Ovary (tissue), 3 donors: ENCODE measurements around the gene ZNF609.

ENCODE experiments used
- CTCF ChIP-seq, 3 donors: fragments of 450-650 bp in 2 of 3; fragments of 200-600 bp in 1 of 3; IDR thresholded peaks; one replicate each; pipeline versions ENCODE4 v1.5.1 to v1.8.0; 2016 to 2022; ENCODE audit warnings: antibody characterized with exemption in 3 of 3, mild to moderate bottlenecking in 1 of 3
- EP300 ChIP-seq: sonication (generic); formaldehyde crosslinking; IDR thresholded peaks from one replicate; pipeline ENCODE4 v1.6.1; 2017; ENCODE audit warnings: antibody characterized with exemption
- POLR2A ChIP-seq: fragments of 450-650 bp; IDR thresholded peaks from one replicate; pipeline ENCODE4 v1.6.1; 2017; ENCODE audit warnings: antibody characterized with exemption, mild to moderate bottlenecking, moderate library complexity
- donor health status: DM: no; HTN: no; CAD: no.

- TF ChIP-seq EP300: no peak
- TF ChIP-seq CTCF (IDR thresholded peaks at IDR 0.05): no peak
- no peak for TF ChIP-seq POLR2A
Observed at GRCh38 chr15:64519897-64520296, 59.5 kb downstream of the ZNF609 start.
